SK-N-SH (cell line): ENCODE data around the gene GSK3A.

ENCODE experiments used
- EP300 ChIP-seq, 2 experiments: IDR thresholded peaks; 2 replicates each; pipeline versions ENCODE4 v1.4.0 to v1.6.1; 2012; ENCODE audit warnings: borderline replicate concordance in 1 of 2, low read depth in 1 of 2, low read length in 1 of 2
- FOXM1 ChIP-seq: IDR thresholded peaks from 2 replicates; pipeline ENCODE4 v1.4.0; 2012; ENCODE audit warnings: low read depth, mild to moderate bottlenecking
- NFIC ChIP-seq: IDR thresholded peaks from 2 replicates; pipeline ENCODE4 v1.4.0; 2012; ENCODE audit warnings: borderline replicate concordance
- SMC3 ChIP-seq: IDR thresholded peaks from 2 replicates; pipeline ENCODE4 v1.6.1; 2012; ENCODE audit warnings: low read depth, low read length, improper control_type of control experiment
- TF ChIP-seq, protein P1 (sequence below): fragments of 200-600 bp; sonication (generic); IDR thresholded peaks from 2 replicates; pipeline ENCODE4 v1.6.1; 2017; ENCODE audit warnings: antibody characterized with exemption, mild to moderate bottlenecking, moderate library complexity
- TF ChIP-seq, protein P2 (sequence below): IDR thresholded peaks from 2 replicates; pipeline ENCODE4; 2012
- TF ChIP-seq, protein P3 (sequence below): IDR thresholded peaks from 2 replicates; pipeline ENCODE4 v1.4.0; 2012; ENCODE audit warnings: low read depth, borderline replicate concordance

DNA sequence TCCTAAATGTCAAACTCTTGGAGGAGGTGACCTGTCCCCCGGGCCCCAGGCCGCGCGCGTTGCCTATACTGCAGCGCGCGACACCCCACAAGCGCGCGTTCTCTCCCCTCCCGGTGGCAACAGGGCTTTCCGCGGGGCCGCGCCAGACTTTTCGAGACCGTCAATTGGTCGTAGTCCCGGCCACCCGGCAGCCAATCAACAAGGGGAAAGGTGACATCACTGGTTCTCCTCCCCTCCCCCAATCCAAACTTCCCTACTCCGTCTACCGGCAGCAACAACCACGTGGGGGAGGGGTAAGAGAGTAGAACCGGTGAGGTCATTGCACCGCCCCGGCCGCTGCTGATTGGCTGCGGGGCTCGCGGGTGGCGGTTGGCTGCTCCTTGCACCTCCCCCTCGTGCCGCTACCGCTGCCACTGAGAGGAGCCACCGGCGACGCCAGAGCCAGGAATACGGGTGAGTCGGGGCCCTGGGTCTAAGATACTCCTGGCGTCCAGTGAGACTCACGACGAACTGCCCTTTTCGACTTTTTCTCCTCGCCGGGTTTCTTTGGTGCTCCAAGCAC lies 25.8 kb upstream of the GSK3A start:
- TF ChIP-seq FOXM1 (no peak), EP300 (IDR thresholded peaks at IDR 0.05; ENCODE audit: borderline replicate concordance in 1 of 2, low read depth in 1 of 2, low read length in 1 of 2) (peak; percentile 47 to 90; a peak in 2 of 4 replicates), SMC3 (peak; percentile 17; the same call in 1 of the 2 replicates), NFIC (no peak)
- TF ChIP-seq, protein P1, sequence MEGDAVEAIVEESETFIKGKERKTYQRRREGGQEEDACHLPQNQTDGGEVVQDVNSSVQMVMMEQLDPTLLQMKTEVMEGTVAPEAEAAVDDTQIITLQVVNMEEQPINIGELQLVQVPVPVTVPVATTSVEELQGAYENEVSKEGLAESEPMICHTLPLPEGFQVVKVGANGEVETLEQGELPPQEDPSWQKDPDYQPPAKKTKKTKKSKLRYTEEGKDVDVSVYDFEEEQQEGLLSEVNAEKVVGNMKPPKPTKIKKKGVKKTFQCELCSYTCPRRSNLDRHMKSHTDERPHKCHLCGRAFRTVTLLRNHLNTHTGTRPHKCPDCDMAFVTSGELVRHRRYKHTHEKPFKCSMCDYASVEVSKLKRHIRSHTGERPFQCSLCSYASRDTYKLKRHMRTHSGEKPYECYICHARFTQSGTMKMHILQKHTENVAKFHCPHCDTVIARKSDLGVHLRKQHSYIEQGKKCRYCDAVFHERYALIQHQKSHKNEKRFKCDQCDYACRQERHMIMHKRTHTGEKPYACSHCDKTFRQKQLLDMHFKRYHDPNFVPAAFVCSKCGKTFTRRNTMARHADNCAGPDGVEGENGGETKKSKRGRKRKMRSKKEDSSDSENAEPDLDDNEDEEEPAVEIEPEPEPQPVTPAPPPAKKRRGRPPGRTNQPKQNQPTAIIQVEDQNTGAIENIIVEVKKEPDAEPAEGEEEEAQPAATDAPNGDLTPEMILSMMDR: no peak
- TF ChIP-seq, protein P2, sequence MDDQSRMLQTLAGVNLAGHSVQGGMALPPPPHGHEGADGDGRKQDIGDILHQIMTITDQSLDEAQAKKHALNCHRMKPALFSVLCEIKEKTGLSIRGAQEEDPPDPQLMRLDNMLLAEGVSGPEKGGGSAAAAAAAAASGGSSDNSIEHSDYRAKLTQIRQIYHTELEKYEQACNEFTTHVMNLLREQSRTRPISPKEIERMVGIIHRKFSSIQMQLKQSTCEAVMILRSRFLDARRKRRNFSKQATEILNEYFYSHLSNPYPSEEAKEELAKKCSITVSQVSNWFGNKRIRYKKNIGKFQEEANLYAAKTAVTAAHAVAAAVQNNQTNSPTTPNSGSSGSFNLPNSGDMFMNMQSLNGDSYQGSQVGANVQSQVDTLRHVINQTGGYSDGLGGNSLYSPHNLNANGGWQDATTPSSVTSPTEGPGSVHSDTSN: no peak; the same call in 1 of the 2 replicates
- TF ChIP-seq, protein P3, sequence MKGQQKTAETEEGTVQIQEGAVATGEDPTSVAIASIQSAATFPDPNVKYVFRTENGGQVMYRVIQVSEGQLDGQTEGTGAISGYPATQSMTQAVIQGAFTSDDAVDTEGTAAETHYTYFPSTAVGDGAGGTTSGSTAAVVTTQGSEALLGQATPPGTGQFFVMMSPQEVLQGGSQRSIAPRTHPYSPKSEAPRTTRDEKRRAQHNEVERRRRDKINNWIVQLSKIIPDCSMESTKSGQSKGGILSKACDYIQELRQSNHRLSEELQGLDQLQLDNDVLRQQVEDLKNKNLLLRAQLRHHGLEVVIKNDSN: peak; percentile 42; the same call in 1 of the 2 replicates
